ENCODE results near the gene OR2T33. TPM values are rescaled to one million over a fixed set of nuclear protein-coding genes. Genes with fewer than 3 reads are reported as not detected.

Gene OR2T33
- total RNA-seq, 1 donor from 2014 or later = not detected

GRCh38 chr1:248229360-248229908 lies 48.3 kb downstream of the OR2T33 start:
- H3K27ac Mint-ChIP-seq (ENCODE audit: unreplicated experiment) = no peak overlapping the region
- no peaks in the 10 kb centered on the region for H3K4me1 ChIP-seq (ENCODE audit: insufficient read depth, low read length)
- H3K27ac ChIP-seq (ENCODE audit: low read depth, low read length) = no peak overlapping the region
- no peaks in the 10 kb centered on the region for H4K20me1 ChIP-seq (ENCODE audit: insufficient read depth, low read length)
- no peaks in the 10 kb centered on the region for H3K4me1 Mint-ChIP-seq (ENCODE audit: low read depth, unreplicated experiment)
- H3K4me3 Mint-ChIP-seq (ENCODE audit: unreplicated experiment) = no peak overlapping the region
- no peak for DNase-seq (ENCODE audit: low read depth)
- no peaks in the 10 kb centered on the region for H3K27me3 Mint-ChIP-seq (ENCODE audit: low read depth, unreplicated experiment)
- H3K9me3 Mint-ChIP-seq (ENCODE audit: unreplicated experiment) = peaks cover 8% of the 10 kb centered on the region
- H3K79me2 ChIP-seq (ENCODE audit: insufficient read depth, low read length) = no peaks in the 10 kb centered on the region
- no peak for TF ChIP-seq EZH2 (IDR thresholded peaks at IDR 0.05; ENCODE audit: insufficient read depth, low read length)
- TF ChIP-seq, protein P1, sequence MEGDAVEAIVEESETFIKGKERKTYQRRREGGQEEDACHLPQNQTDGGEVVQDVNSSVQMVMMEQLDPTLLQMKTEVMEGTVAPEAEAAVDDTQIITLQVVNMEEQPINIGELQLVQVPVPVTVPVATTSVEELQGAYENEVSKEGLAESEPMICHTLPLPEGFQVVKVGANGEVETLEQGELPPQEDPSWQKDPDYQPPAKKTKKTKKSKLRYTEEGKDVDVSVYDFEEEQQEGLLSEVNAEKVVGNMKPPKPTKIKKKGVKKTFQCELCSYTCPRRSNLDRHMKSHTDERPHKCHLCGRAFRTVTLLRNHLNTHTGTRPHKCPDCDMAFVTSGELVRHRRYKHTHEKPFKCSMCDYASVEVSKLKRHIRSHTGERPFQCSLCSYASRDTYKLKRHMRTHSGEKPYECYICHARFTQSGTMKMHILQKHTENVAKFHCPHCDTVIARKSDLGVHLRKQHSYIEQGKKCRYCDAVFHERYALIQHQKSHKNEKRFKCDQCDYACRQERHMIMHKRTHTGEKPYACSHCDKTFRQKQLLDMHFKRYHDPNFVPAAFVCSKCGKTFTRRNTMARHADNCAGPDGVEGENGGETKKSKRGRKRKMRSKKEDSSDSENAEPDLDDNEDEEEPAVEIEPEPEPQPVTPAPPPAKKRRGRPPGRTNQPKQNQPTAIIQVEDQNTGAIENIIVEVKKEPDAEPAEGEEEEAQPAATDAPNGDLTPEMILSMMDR (IDR thresholded peaks at IDR 0.05; ENCODE audit: insufficient read depth, low read depth, low read length) = no peak
- H3K36me3 Mint-ChIP-seq (ENCODE audit: low read depth, unreplicated experiment) = no peaks in the 10 kb centered on the region
- peaks cover 8% of the 10 kb centered on the region for H3K9me3 ChIP-seq (ENCODE audit: insufficient read depth, low read depth, low read length)
- no peak for FAIRE-seq
- no peaks in the 10 kb centered on the region for H3K27me3 ChIP-seq (ENCODE audit: insufficient read depth, low read length)
- H3K4me3 ChIP-seq (ENCODE audit: insufficient read depth, low read depth, low read length) = no peak overlapping the region
- H2AFZ ChIP-seq (ENCODE audit: low read depth, low read length) = no peak overlapping the region
- H3K36me3 ChIP-seq (ENCODE audit: insufficient read depth, low read length) = no peaks in the 10 kb centered on the region
- H3K4me2 ChIP-seq (ENCODE audit: low read length) = no peak overlapping the region
- H3K9ac ChIP-seq (ENCODE audit: low read length) = no peak overlapping the region

GRCh38 chr1:248225537-248225936 lies 52.2 kb downstream of the OR2T33 start:
- Histone ChIP-seq H3K4me3 (ENCODE audit: insufficient read depth, low read depth, low read length) (no peak overlapping the region), H3K9me3 (ENCODE audit: insufficient read depth, low read depth, low read length) (peaks cover 10% of the 10 kb centered on the region), H3K27me3 (ENCODE audit: insufficient read depth, low read length) (no peaks in the 10 kb centered on the region), H3K36me3 (ENCODE audit: insufficient read depth, low read length) (no peaks in the 10 kb centered on the region), H3K9ac (ENCODE audit: low read length) (no peak overlapping the region), H3K4me1 (ENCODE audit: insufficient read depth, low read length) (no peaks in the 10 kb centered on the region), H2AFZ (ENCODE audit: low read depth, low read length) (no peak overlapping the region), H4K20me1 (ENCODE audit: insufficient read depth, low read length) (no peaks in the 10 kb centered on the region), H3K79me2 (ENCODE audit: insufficient read depth, low read length) (no peaks in the 10 kb centered on the region), H3K4me2 (ENCODE audit: low read length) (no peak overlapping the region), H3K27ac (ENCODE audit: low read depth, low read length) (no peak overlapping the region)
- DNase-seq (ENCODE audit: low read depth) = no peak
- H3K27me3 Mint-ChIP-seq (ENCODE audit: low read depth, unreplicated experiment) = no peaks in the 10 kb centered on the region
- no peaks in the 10 kb centered on the region for H3K4me1 Mint-ChIP-seq (ENCODE audit: low read depth, unreplicated experiment)
- peaks cover 8% of the 10 kb centered on the region for H3K9me3 Mint-ChIP-seq (ENCODE audit: unreplicated experiment)
- no peak for FAIRE-seq
- H3K4me3 Mint-ChIP-seq (ENCODE audit: unreplicated experiment) = no peak overlapping the region
- H3K36me3 Mint-ChIP-seq (ENCODE audit: low read depth, unreplicated experiment) = no peaks in the 10 kb centered on the region
- TF ChIP-seq, protein P1 (IDR thresholded peaks at IDR 0.05; ENCODE audit: insufficient read depth, low read depth, low read length) = no peak
- no peak for TF ChIP-seq EZH2 (IDR thresholded peaks at IDR 0.05; ENCODE audit: insufficient read depth, low read length)
- H3K27ac Mint-ChIP-seq (ENCODE audit: unreplicated experiment) = no peak overlapping the region

Other genes starting within 250 kb of the OR2T33 start
- not detected in 2 replicates for gene OR2L2, start 247.9 kb downstream of the OR2T33 start, total RNA-seq
- not detected in 2 replicates for gene OR2L3, start 231.1 kb downstream of the OR2T33 start, total RNA-seq
- gene OR2L13, start 182.8 kb downstream of the OR2T33 start, total RNA-seq = not detected in 2 replicates
- not detected in 2 replicates for gene OR2M5, start 132.8 kb downstream of the OR2T33 start, total RNA-seq
- not detected in 2 replicates for gene OR2M2, start 103.2 kb downstream of the OR2T33 start, total RNA-seq
- not detected in 2 replicates for gene OR2M3, start 80.7 kb downstream of the OR2T33 start, total RNA-seq
- gene OR2M4, start 46.6 kb downstream of the OR2T33 start, total RNA-seq = not detected in 2 replicates
- not detected in 2 replicates for gene OR2T12, start 25.4 kb upstream of the OR2T33 start, total RNA-seq
- not detected in 2 replicates for gene OR2M7, start 46.6 kb upstream of the OR2T33 start, total RNA-seq
- not detected in 2 replicates for gene OR14C36, start 70.8 kb upstream of the OR2T33 start, total RNA-seq
- gene OR2T4, start 83.7 kb upstream of the OR2T33 start, total RNA-seq = not detected in 2 replicates
- gene OR2T6, start 97.8 kb upstream of the OR2T33 start, total RNA-seq = not detected in 2 replicates
- gene OR2T1, start 125.1 kb upstream of the OR2T33 start, total RNA-seq = not detected in 2 replicates
- gene OR2T2, start 167.7 kb upstream of the OR2T33 start, total RNA-seq = not detected in 2 replicates
- not detected in 2 replicates for gene OR2T3, start 195.4 kb upstream of the OR2T33 start, total RNA-seq
- gene OR2T5, start 210.6 kb upstream of the OR2T33 start, total RNA-seq = not detected in 2 replicates
- not detected in 2 replicates for gene OR2G6, start 230.1 kb upstream of the OR2T33 start, total RNA-seq

Data from astrocyte (in vitro differentiated cells and primary cell).